ENCODE measurements around the gene CD247.

Gene CD247

GRCh38 chr1:167404908-167405307, 113.4 kb downstream of the CD247 start:
- no peak for DNase-seq

GRCh38 chr1:167404161-167404888, 114.0 kb downstream of the CD247 start:
- DNase-seq: no peak

GRCh38 chr1:167401260-167401873, 117.0 kb downstream of the CD247 start:
- peak; percentile 27 for DNase-seq

- no peak for DNase-seq
Observed at GRCh38 chr1:167400359-167400953, 117.9 kb downstream of the CD247 start.

GRCh38 chr1:167392200-167392696, 126.1 kb downstream of the CD247 start:
- no peak for DNase-seq

- no peak for DNase-seq
Observed at GRCh38 chr1:167388976-167389375, 129.4 kb downstream of the CD247 start.

GRCh38 chr1:167387251-167387910, 130.9 kb downstream of the CD247 start:
- DNase-seq: no peak

All from fibroblast of skin of back (primary cell).